NCI-H187 treated with DMSO at 0.1 percent for 48 hours (cell line): ENCODE results near the gene RNF25.

ENCODE experiments used
- DNase-seq: peaks from one replicate; lab custom pipeline; 2025; lab: John Stamatoyannopoulos, UW

RNF25 gene

GRCh38 chr2:218622606-218623365 is 49.0 kb downstream of the RNF25 start:
- DNase-seq: no peak

- DNase-seq: no peak
Observed at GRCh38 chr2:218621007-218621406, 50.8 kb downstream of the RNF25 start.

GRCh38 chr2:218618102-218618860 is 53.5 kb downstream of the RNF25 start:
- no peak for DNase-seq

GRCh38 chr2:218615868-218616315 is 55.9 kb downstream of the RNF25 start:
- DNase-seq: no peak
